Heart right ventricle (tissue), 16 donors: ENCODE measurements around the gene POU2F3. TPM values are rescaled to one million over a fixed set of nuclear protein-coding genes. Genes with fewer than 3 reads are reported as not detected.
"Not testable (repeated sequence)": the region's sequence is repeated elsewhere in the genome, so short reads cannot be mapped to it uniquely, and the experiment has no call there.

Experiments used
- ATAC-seq, 8 donors: fragments of 200-7000 bp; cut with Tn5 transposase; one replicate each; pipeline ENCODE4 v1.9.1; 2020; ENCODE audit warnings: mild to moderate bottlenecking in 8 of 8, moderate library complexity in 8 of 8, moderate number of reproducible peaks in 1 of 8
- DNase-seq, 2 donors: peaks; one replicate each; pipeline ENCODE4 v3.0.0-alpha.2; 2020
- H3K27ac ChIP-seq, 10 donors: fragments of 200-600 bp; sonication (generic) in 2 of 10; one replicate each; pipeline versions ENCODE4 v1.5.0 to v1.8.0; 2020 to 2022; ENCODE audit warnings: mild to moderate bottlenecking in 3 of 10
- H3K27me3 ChIP-seq, 7 donors: fragments of 200-600 bp; one replicate each; pipeline ENCODE4 v1.8.0; 2021 to 2022; ENCODE audit warnings: mild to moderate bottlenecking in 2 of 7
- H3K36me3 ChIP-seq, 9 donors: fragments of 200-600 bp; sonication (generic) in 1 of 9; one replicate each; pipeline versions ENCODE4 v1.5.0 to v1.8.0; 2020 to 2022; ENCODE audit warnings: mild to moderate bottlenecking in 2 of 9
- H3K4me1 ChIP-seq, 9 donors: fragments of 200-600 bp; sonication (generic) in 1 of 9; one replicate each; pipeline versions ENCODE4 v1.5.0 to v1.8.0; 2020 to 2022; ENCODE audit warnings: mild to moderate bottlenecking in 4 of 9
- H3K4me3 ChIP-seq, 10 donors: fragments of 200-600 bp; sonication (generic) in 2 of 10; one replicate each; pipeline versions ENCODE4 v1.5.0 to v1.8.0; 2020 to 2022; ENCODE audit warnings: mild to moderate bottlenecking in 7 of 10, moderate library complexity in 2 of 10
- H3K9me3 ChIP-seq, 11 donors: fragments of 200-600 bp in 10 of 11; sonication (generic) in 2 of 11; one replicate each; pipeline versions ENCODE4 v1.5.0 to v1.8.0; 2013 to 2022; ENCODE audit warnings: mild to moderate bottlenecking in 2 of 11, control low read depth in 1 of 11, moderate library complexity in 1 of 11
- WGBS, 2 donors: extraction: QIAGEN DNeasy Blood & Tissue Kit; methylation state at CpG; one replicate each; pipeline ENCODE4 v1.1.7; 2013; ENCODE audit warnings: inconsistent platforms in 1 of 2; 5-methylcytosine and 5-hydroxymethylcytosine counted together
- intact Hi-C, 10 donors: fragments of 100-400 bp; cut with DNase I; formaldehyde crosslinking; loops; one replicate each; pipeline versions ENCODE4 v1.11.1 to v1.14.2; 2022
- polyA plus RNA-seq, 2 donors: library from polyadenylated mRNA; stranded (reverse); fragments of 200-250 nt; gene quantifications; one replicate each; pipeline ENCODE4 v1.2.3, GENCODE V29; 2013
- total RNA-seq, 10 donors: library from RNA; stranded (reverse); fragmentation: NEBNext Ultra II Directional in 3 of 10; extraction: Animal tissue kit (Norgen Biotek cat#: 25700) in 3 of 10; gene quantifications; one replicate each; pipeline versions ENCODE4 v1.2.1 to v1.2.4, GENCODE V29; 2021 to 2023
- TF ChIP-seq, protein P1 (sequence below), 9 donors: fragments of 200-600 bp; sonication (generic) in 2 of 9; IDR thresholded peaks; one replicate each; pipeline versions ENCODE4 v1.5.0 to v1.8.0; 2021 to 2022; ENCODE audit warnings: antibody characterized with exemption in 9 of 9, mild to moderate bottlenecking in 5 of 9, moderate library complexity in 1 of 9
- donor health status: Arrhythmogenic right ventricular cardiomyopathy.
- donor health status: ischemic (EF 13 %, LVEDD 7.1; RV severe dilation, severe dysfunction).
- donor health status: healthy with polysubstance abuse.
- donor health status: DM: no; HTN: yes; CAD: no.
- donor health status: DM: no; HTN: no; CAD: no.
- donor health status: ischemic (EF 25% LVEDD 6.9; RV normal size, moderate dysfunction).
- donor health status: ischemic (EF 25% LVEDD 5.7; RV mildly dilated, moderate dysfunction).
- donor health status: healthy.
- donor health status: DM: yes; HTN: yes; CAD: no.
- donor health status: Ischemic cardiomyopathy.
- donor health status: ischemic (EF 35%, LVEDD 5.7; RV mildly dilated, moderate dysfunction).
- donor health status: nonischemic (EF 11% LVEDD 7.7; RV severe dilation, severe dysfunction).
- donor health status: DM: yes; HTN: yes; CAD: no.
- donor health status: PGD.
- donor health status: ischemic (EF 29% LVEDD 5.4; RV normal size, mild dysfunction).
- donor health status: nonischemic (EF 23%, LVEDD 6.1; RV moderate dilation, normal function).

POU2F3 gene
- total and polyA plus RNA-seq, 12 donors, result 0.03 to 0.15 TPM; not detected in 10

GRCh38 chr11:120271672-120272071 is 31.7 kb downstream of the POU2F3 start:
- DNase-seq, result no peak
- Histone ChIP-seq H3K27ac (no peak overlapping the region), H3K27me3 (peaks cover 0 to 46% (median 26%) of the 10 kb centered on the region in 7 donors), H3K36me3 (no peaks in the 10 kb centered on the region), H3K4me1 (no peaks in the 10 kb centered on the region), H3K4me3 (no peak overlapping the region), H3K9me3 (no peaks in the 10 kb centered on the region)
- 81 to 88% methylated on average over 5 of the region's 5 CpGs for WGBS, 2 donors
- ATAC-seq, result no peak
- intact Hi-C loops, result no loop called here
- TF ChIP-seq, protein P1, sequence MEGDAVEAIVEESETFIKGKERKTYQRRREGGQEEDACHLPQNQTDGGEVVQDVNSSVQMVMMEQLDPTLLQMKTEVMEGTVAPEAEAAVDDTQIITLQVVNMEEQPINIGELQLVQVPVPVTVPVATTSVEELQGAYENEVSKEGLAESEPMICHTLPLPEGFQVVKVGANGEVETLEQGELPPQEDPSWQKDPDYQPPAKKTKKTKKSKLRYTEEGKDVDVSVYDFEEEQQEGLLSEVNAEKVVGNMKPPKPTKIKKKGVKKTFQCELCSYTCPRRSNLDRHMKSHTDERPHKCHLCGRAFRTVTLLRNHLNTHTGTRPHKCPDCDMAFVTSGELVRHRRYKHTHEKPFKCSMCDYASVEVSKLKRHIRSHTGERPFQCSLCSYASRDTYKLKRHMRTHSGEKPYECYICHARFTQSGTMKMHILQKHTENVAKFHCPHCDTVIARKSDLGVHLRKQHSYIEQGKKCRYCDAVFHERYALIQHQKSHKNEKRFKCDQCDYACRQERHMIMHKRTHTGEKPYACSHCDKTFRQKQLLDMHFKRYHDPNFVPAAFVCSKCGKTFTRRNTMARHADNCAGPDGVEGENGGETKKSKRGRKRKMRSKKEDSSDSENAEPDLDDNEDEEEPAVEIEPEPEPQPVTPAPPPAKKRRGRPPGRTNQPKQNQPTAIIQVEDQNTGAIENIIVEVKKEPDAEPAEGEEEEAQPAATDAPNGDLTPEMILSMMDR (IDR thresholded peaks at IDR 0.05), result no peak

GRCh38 chr11:120272303-120272702 is 32.4 kb downstream of the POU2F3 start:
- ATAC-seq (peak in 1 of 8 donors; percentile 57), DNase-seq (no peak)
- Histone ChIP-seq H3K36me3 (no peaks in the 10 kb centered on the region), H3K9me3 (no peaks in the 10 kb centered on the region), H3K27me3 (peaks cover 0 to 39% (median 20%) of the 10 kb centered on the region in 7 donors), H3K4me3 (no peak overlapping the region), H3K27ac (no peak overlapping the region), H3K4me1 (no peaks in the 10 kb centered on the region)
- WGBS, 2 donors, result 85 to 88% methylated on average over 2 of the region's 2 CpGs
- intact Hi-C loops, result no loop called here
- TF ChIP-seq, protein P1 (IDR thresholded peaks at IDR 0.05), result no peak

DNA sequence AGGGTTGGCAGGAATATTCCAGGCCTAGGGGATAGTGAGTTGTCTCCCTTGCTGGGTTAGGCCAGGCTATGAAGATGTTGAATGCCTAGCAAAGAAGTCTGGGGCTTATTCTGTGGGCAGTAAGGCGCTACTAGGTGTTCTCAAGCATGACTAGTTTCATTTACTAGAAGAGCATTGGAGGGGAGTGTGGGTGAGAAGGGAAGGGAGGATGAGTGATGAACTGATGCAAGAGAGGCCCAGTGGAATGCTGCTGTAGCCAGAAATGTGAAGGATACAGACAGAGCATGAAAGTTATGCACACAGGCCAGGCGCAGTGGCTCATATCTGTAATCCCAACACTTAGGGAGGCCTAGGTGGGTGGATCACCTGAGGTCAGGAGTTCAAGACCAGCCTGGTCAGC is 33.5 kb downstream of the POU2F3 start:
- intact Hi-C loops, result no loop called here

DNA sequence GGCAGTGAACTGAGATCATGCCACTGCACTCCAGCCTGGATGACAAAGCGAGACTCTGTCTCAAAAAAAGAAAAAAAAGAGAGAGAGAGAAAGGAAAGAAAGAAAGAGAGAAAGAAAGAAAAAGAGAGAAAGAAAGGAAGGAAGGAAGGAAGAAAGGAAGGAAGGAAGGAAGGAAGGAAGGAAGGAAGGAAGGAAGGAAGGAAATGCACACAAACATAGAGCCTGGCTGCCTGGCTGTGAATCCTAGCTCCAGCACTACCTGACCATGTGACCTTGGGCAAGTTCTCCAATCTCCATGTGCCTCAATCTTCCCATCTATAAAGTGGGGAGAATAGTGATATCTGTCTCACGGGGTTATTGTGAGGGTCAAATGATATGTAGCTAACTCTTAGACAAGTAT is 34.0 kb downstream of the POU2F3 start:
- H3K9me3 ChIP-seq, intact Hi-C loops, H3K4me1 ChIP-seq, DNase-seq, H3K4me3 ChIP-seq, H3K36me3 ChIP-seq, ATAC-seq, H3K27ac ChIP-seq: not testable (repeated sequence)
- 98% methylated on average over 2 of the region's 2 CpGs for WGBS, 2 donors
- peaks cover 0 to 25% (median 5%) of the 10 kb centered on the region in 7 donors for H3K27me3 ChIP-seq

More for the DNA sequence above, 33.5 kb downstream of the POU2F3 start:
- Histone ChIP-seq H3K36me3 (no peaks in the 10 kb centered on the region), H3K27me3 (peaks cover 0 to 30% (median 11%) of the 10 kb centered on the region in 7 donors), H3K4me1 (no peaks in the 10 kb centered on the region), H3K4me3 (no peak overlapping the region), H3K9me3 (no peaks in the 10 kb centered on the region), H3K27ac (no peak overlapping the region)
- no peak for DNase-seq
- TF ChIP-seq, protein P1 (IDR thresholded peaks at IDR 0.05), result no peak
- 97 to 98% methylated on average over 2 of the region's 2 CpGs for WGBS, 2 donors
- no peak for ATAC-seq

DNA sequence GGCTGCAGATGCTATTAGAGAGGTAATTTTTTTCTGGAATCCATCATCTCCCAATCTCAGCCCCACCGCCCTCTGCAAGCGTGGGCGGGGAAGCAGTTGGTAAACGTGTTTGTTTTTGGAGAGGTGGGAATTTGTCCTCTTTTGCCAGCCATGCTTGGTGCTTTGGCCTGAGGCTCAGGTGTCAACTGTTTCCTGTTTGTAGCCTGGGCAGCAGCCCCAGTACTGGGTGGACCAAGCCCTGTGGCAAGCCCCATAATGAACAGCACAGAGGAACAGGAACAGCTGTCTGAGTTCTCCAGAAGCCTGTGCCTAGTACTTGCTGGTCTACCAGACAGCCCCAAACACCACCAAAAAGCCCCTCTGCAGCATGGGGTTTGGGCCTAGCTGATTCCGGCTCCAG is 39.6 kb downstream of the POU2F3 start:
- H3K27me3 ChIP-seq, result peaks cover 0 to 3% (median 0%) of the 10 kb centered on the region in 7 donors
- no peak for ATAC-seq
- intact Hi-C loops, result no loop called here
- no peak overlapping the region for H3K27ac ChIP-seq
- 84 to 86% methylated on average over 5 of the region's 5 CpGs for WGBS, 2 donors
- no peaks in the 10 kb centered on the region for H3K36me3 ChIP-seq
- DNase-seq, result no peak
- no peaks in the 10 kb centered on the region for H3K9me3 ChIP-seq
- TF ChIP-seq, protein P1 (IDR thresholded peaks at IDR 0.05), result no peak
- no peak overlapping the region for H3K4me3 ChIP-seq
- H3K4me1 ChIP-seq, result peaks cover 0 to 14% (median 8%) of the 10 kb centered on the region in 9 donors
